Gastrocnemius medialis (tissue), 4 donors: Measurements from ENCODE around the gene PRRG3.

Experiments
- CTCF ChIP-seq, 5 experiments: fragments of 450-650 bp in 3 of 5; fragments of 200-600 bp in 2 of 5; sonication (generic) in 2 of 5; IDR thresholded peaks in 4 of 5; conservative IDR thresholded peaks in 1 of 5; 1 replicate in 4 of 5; 2 replicates in 1 of 5; pipeline ENCODE4 v1.5.1; 2016 to 2019; ENCODE audit warnings: antibody characterized with exemption in 5 of 5, mild to moderate bottlenecking in 3 of 5, moderate library complexity in 3 of 5
- POLR2A ChIP-seq, 2 donors: fragments of 450-650 bp; IDR thresholded peaks; one replicate each; pipeline ENCODE4 v1.6.1; 2017; ENCODE audit warnings: antibody characterized with exemption in 2 of 2, mild to moderate bottlenecking in 2 of 2, moderate library complexity in 2 of 2

- TF ChIP-seq CTCF (IDR thresholded peaks at IDR 0.05 in 4 of 5, conservative IDR thresholded peaks at IDR 0.05 in 1 of 5) (no peak), POLR2A (IDR thresholded peaks at IDR 0.05) (no peak)
Observed at GRCh38 chrX:151679798-151680402, 15.4 kb upstream of the PRRG3 start.
